ENCODE measurements around the gene LPP.
"Not testable (repeated sequence)": the region's sequence is repeated elsewhere in the genome, so short reads cannot be mapped to it uniquely, and the experiment has no call there.

Gene LPP

GRCh38 chr3:188154014-188154808 is at the start of gene LPP:
Gene LPP, plus strand, starts transcription at chr3:188154157. Its CDS starts 251,964 bp downstream, at chr3:188406121.
- peak in 1 of 2 donors; percentile 71 for DNase-seq

GRCh38 chr3:188106006-188106405 is 48.0 kb upstream of the LPP start:
- DNase-seq, result no peak

- DNase-seq, result no peak
Observed at GRCh38 chr3:188106454-188106853, 47.5 kb upstream of the LPP start.

- no peak for DNase-seq
Observed at GRCh38 chr3:188106887-188107830, 46.8 kb upstream of the LPP start.

GRCh38 chr3:188108703-188109412 is 45.1 kb upstream of the LPP start:
- no peak for DNase-seq

GRCh38 chr3:188111002-188111584 is 42.9 kb upstream of the LPP start:
- no peak for DNase-seq

- DNase-seq, result no peak
Observed at GRCh38 chr3:188113756-188114155, 40.2 kb upstream of the LPP start.

GRCh38 chr3:188119846-188120245 is 34.1 kb upstream of the LPP start:
- DNase-seq, result no peak

GRCh38 chr3:188122571-188123169 is 31.3 kb upstream of the LPP start:
- DNase-seq, result no peak

GRCh38 chr3:188123170-188123905 is 30.6 kb upstream of the LPP start:
- DNase-seq, result no peak

- no peak for DNase-seq
Observed at GRCh38 chr3:188124184-188124583, 29.8 kb upstream of the LPP start.

GRCh38 chr3:188125076-188125475 is 28.9 kb upstream of the LPP start:
- no peak for DNase-seq

GRCh38 chr3:188126276-188126675 is 27.7 kb upstream of the LPP start:
- DNase-seq, result no peak

GRCh38 chr3:188126934-188127333 is 27.0 kb upstream of the LPP start:
- DNase-seq, result no peak

- no peak for DNase-seq
Observed at GRCh38 chr3:188128905-188129304, 25.1 kb upstream of the LPP start.

GRCh38 chr3:188131023-188131422 is 22.9 kb upstream of the LPP start:
- not testable (repeated sequence) for DNase-seq

- DNase-seq, result no peak
Observed at GRCh38 chr3:188133219-188133618, 20.7 kb upstream of the LPP start.

- no peak for DNase-seq
Observed at GRCh38 chr3:188133646-188134045, 20.3 kb upstream of the LPP start.

- DNase-seq, result no peak
Observed at GRCh38 chr3:188134079-188134478, 19.9 kb upstream of the LPP start.

GRCh38 chr3:188134856-188135255 is 19.1 kb upstream of the LPP start:
- DNase-seq, result no peak

- DNase-seq, result no peak
Observed at GRCh38 chr3:188135271-188135670, 18.7 kb upstream of the LPP start.

GRCh38 chr3:188137051-188137450 is 16.9 kb upstream of the LPP start:
- DNase-seq, result no peak
